Hematopoietic multipotent progenitor cell treated with erythropoietin and hydrocortisone succinate and interleukin-3 and kit ligand, for 4 days (in vitro differentiated cells): Measurements from ENCODE around the gene UBIAD1.
"Not testable (repeated sequence)": the region's sequence is repeated elsewhere in the genome, so short reads cannot be mapped to it uniquely, and the experiment has no call there.

Source experiments
- DNase-seq: peaks from one replicate; pipeline ENCODE4 v3.0.0-alpha.2; 2015

UBIAD1 gene

GRCh38 chr1:11280719-11281376, 7.8 kb downstream of the UBIAD1 start:
- no peak for DNase-seq

DNA sequence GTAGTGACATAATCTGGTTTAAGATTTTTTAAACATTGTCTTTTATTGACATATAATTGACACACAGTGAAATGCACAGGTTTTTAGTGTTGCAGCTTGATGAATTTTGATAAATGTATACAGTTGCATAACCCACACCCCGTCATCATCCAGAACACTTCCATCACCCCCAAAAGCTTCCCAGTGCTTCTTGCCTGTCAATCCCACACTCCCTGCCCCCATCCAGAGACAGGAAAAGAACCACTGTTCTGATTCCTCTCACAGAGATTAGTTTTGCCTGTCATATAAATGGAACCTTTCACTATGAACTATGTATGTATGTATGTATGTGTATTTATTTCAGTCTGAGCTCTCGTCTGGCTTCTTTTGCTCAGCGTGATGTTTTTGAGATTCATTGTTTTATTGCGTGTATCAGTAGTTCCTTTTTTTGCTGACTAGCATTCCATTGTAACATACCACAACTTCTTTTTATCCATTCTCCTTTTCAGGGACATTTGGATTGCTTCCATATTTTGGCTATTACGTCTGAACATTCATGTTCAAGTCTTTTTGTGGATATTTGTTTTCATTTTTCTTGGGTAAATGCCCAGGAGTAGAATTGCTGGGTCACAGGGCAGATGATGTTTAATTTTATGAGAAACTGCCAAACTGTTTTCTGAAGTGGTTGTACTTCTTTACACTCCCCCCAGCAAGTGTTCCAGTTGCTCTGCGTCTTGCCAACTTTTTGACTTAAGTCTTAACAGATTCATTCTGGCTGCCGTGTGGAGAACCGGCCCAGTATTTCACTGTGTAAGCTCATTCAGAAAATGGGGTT, 8.7 kb downstream of the UBIAD1 start:
- DNase-seq: no peak

DNA sequence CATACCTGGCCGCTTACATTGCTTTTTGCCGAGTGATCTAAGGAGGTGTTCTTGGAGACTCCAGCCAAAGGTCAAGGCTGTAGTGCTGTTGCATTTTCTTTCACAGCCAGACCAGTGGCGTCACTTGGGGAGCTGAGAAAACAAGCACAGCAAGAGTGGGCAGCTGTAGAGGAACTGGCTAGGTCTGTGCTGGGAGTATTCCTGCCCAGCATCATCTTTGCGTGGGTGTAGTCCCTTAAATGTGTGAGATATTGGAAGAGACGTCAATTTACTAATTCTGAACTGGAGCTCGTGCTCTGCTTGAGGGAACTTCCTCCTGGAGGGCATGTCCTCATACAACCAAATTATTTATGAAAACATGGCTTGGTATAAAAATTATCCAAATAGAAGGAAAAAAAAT, 10.2 kb downstream of the UBIAD1 start:
- no peak for DNase-seq

DNA sequence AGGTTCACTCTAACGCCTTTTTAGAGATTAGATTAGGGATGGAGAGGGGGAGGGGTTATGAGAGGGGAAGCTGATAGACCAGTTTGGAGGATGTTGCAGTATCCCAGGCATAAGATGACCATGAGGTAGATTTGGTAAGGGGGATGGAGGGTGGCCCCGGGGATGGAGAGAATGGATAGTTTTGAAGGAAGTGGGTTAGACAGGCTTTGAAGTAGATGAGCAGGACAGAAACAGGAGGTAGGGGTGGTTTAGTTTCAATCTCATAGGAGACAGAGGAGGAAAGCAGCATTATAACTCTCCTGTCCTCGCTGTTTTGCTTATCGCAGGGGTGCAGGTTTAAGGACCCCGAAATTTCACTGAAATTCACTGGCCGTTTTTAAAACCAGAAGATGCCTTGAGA, 11.8 kb downstream of the UBIAD1 start:
- no peak for DNase-seq

DNA sequence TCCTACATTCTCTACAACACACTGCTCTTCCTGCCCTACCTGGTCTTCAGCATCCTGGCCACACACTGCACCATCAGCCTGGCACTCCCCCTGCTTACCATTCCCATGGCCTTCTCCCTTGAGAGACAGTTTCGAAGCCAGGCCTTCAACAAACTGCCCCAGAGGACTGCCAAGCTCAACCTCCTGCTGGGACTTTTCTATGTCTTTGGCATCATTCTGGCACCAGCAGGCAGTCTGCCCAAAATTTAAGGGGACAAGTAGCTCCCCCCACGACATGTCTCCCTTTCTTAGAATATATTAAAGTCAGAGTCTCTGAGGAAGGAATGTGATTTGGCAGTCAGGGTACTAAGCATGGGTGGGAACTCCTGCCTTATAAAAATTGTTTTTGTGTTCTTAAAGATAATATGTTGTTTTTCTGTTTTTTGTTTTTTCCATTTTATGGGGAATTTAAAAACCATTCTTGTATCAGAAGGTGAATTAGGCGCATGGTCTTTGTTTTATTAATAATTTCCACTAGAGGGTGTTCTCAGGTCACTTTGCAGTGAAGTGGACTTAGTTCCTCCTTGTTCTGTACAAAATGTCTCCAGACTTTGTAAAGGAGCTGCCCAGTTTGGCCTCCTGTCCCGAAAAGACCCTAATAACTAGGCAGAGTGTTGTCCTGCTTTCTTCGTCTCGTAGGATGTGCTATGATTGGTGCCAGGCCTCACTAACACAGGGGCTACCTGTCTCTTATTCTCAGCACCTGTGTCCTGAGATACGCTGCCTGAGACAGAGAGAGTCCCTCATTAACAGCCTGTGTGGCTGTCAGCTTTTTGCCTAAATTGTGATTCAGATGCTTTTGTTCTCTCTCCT, 13.1 kb downstream of the UBIAD1 start:
- peak; percentile 41 for DNase-seq

DNA sequence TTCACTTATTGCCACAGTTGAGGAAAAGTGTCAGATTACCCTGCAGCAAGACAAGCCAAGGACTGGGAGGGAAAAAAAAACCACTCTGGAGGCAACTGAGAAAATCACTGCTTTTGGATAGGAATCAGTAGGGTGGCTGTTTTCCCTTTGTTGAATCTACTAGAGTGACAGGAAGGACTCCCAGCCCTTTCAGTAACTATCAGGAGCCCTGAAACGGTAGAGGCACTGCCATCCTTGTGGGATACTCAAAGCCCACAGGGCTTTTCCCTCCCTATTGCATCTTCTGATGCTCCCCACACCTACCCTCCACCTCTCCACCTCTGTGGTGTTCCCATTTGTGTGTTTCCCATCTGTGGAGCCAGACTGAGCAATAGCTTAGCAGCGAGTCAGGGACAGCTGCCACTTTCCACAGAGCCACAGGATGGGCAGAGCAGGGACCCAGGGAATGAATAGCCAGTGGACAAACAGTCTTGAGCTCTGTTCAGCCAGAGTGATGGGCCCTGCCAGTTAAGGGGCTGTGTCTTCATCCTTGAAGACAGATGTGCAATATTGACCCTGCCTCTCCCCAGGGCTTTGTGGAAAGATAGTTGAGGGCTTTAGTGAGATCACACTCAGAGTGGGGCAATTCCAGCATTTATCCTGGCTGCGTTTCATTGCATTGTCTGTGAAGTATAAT, 13.9 kb downstream of the UBIAD1 start:
- DNase-seq: no peak

GRCh38 chr1:11289064-11289463, 16.1 kb downstream of the UBIAD1 start:
- no peak for DNase-seq

DNA sequence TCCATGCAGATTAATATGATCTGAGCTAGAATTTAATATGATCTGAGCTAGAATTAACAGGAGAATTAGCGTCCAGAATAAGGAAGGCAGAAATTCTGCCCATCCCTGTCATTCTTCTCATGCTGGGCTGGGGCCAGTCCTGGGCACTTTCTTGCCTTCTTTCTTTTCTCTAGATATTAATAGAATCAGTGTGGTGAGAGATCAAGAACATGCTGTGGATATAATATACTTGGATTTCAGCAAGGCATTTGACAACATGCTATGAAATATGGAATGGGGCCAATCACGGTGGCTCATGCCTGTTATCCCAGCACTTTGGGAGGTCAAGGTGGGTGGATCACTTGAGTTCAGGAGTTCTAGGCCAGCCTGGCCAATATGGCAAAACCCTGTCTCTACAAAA, 18.1 kb downstream of the UBIAD1 start:
- no peak for DNase-seq

- DNase-seq: no peak
These were observed 20.9 kb downstream of the UBIAD1 start for GRCh38 chr1:11293856-11294255.

DNA sequence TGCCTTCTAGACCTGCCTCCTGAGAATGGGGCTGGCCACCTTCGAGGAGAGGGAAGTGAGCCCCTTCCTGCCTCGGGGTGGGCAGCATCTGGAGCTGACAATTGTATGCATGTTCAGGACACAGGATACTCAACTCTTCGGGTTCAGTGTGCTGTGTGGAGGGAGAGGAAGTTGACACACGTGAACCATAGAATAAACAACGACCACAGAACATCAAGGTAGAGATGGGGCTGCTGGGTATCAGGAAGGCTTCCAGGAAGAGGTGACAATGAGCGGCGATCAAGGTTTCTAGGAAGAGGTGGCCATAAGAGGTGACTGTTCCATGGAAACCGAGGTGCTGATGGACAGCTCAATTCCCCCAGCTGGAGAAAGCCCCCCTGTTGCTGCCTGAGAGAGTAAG, 22.0 kb downstream of the UBIAD1 start:
- no peak for DNase-seq

GRCh38 chr1:11295905-11296304, 22.9 kb downstream of the UBIAD1 start:
- no peak for DNase-seq

- DNase-seq: not testable (repeated sequence)
These were observed 24.8 kb downstream of the UBIAD1 start for GRCh38 chr1:11297774-11298173.

- DNase-seq: peak; percentile 75
These were observed 25.6 kb downstream of the UBIAD1 start for GRCh38 chr1:11298390-11299224.

DNA sequence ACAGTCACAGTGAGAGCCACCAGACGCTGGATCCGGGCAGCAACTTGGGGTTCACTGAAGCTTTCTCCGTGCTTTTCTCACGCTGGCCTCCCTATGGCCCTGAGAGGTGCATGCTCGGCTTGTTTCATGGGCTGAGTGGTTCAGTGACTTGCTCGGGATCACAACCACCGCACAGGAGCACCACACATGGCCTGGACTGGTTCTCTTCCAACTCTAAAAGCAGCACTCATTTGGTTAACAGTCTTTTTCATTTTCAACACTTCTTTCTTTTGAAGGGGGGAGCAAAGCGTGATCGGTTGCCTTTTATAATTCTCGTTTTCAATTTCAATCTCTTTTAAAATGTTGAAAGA, 26.2 kb downstream of the UBIAD1 start:
- DNase-seq: no peak

DNA sequence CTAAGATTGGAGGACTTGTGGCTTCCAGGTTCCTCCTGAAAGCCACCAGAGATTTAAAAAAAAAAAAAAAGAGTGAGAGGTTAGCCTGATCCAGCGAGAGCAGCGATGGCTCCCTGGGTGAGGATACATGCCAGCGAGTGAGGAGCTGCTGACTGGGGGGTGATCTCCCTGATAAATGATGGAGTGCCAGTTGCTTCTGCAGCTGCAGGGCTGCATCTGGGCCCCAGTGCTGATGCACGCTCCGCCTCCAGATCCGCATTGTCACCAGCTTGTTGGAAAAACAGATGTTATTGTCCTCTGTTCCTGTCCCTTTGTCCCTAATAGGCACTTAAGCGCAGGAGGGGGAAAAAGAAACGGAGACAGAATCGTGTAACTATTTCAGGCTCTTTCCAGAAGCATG, 28.6 kb downstream of the UBIAD1 start:
- no peak for DNase-seq

GRCh38 chr1:11302366-11302765, 29.4 kb downstream of the UBIAD1 start:
- DNase-seq: no peak

GRCh38 chr1:11305516-11305915, 32.5 kb downstream of the UBIAD1 start:
- not testable (repeated sequence) for DNase-seq

DNA sequence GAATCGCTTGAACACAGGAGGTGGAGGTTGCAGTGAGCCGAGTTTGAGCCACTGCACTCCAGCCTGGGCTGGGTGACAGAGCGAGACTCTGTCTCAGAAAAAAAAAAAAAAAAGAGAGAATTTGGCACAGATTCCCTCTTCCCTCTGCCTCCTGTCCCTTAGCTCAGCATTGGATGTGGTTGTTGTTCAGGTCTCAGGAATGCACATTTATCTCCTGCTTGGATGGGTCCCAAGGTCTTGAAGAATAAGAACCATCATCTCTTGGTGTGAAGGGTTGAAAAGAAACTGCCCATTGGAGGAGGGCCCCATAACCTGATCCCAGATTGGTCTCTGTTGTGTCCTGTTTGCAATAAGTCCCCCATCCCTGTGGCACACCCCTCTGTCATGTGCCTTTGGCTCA, 34.9 kb downstream of the UBIAD1 start:
- no peak for DNase-seq

DNA sequence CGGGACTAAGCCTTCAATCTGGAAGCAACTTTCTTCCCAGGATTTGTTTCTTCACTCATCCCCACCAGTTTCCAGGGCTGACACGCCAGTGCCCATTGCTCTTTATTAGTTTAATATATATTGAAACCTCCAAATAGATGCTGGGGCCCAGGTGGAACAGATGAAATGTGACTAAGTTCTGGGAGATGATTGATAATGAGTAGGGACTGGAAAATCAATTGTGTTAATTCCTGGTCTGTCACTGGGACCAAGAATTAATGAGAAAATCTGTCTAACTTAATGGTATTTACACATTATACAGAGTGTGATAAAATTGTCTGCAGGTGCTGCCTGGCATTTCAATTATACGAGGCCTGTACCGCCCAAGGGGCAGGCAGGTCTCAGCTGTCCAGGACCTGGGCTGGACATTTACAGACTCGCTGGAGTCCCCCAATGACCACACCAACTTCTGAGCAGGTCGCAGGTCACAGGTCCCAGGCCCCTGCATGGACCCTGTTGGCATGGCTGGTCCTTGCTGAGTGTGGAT, 35.8 kb downstream of the UBIAD1 start:
- no peak for DNase-seq

DNA sequence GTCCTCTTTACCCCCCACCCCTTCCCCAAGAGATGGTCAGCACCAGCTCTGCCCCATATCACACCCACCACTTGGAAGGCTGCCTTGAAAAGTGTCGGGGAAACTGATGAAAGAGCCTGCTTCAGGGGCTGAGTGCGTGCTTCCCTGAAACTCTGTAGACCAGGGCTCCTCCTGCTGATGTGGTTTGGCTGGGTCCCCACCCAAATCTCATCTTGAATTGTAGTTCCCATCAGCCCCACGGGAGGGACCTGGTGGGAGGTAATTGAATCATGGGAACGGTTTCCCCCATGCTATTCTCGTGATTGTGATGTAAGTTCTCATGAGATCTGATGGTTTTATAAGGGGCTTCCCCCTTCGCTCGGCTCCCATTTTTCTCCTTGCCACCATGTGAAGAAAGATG, 36.4 kb downstream of the UBIAD1 start:
- no peak for DNase-seq

- peak; percentile 45 for DNase-seq
These were observed 39.1 kb downstream of the UBIAD1 start for GRCh38 chr1:11311816-11312755.
